ENCODE data around the gene ANXA6.
A peak's percentile ranks its signal among the peaks of the same experiment; 100 is the strongest.

Gene ANXA6

DNA sequence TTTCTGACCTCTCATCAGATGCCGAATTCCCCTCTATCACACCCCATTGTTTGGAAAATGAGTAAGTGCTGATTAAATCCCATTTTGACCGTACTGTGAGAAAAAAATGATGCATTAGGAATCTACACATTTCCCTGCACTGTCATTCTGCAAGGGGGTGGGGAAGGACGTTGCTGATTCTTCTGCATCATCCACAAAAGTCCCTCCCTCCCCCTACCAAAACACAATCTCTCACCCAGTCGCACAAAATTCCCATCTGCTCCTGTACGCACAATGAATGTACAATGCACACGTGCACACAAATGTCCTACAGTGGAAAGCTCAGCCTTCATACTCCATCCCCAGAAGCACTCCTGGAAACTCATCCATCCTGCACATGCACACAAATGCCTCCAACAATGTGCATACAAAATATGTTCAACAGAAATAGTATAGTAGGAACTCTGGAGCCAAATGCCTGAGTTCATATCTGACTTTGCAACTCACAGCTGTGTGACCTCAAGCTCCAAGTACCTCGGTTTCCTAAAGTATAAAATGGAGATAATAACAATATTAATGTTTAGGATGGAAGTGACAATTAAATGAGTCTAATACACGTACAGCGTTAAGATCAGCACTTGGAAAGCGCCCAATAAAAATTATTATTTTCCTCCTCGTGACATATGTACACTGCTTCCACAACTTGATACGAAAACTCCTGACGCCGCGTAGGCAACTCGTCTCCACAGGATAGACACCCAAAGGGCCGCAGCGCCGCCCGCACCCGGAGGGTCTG is 77.6 kb downstream of the ANXA6 start:
- no peak for DNase-seq

DNA sequence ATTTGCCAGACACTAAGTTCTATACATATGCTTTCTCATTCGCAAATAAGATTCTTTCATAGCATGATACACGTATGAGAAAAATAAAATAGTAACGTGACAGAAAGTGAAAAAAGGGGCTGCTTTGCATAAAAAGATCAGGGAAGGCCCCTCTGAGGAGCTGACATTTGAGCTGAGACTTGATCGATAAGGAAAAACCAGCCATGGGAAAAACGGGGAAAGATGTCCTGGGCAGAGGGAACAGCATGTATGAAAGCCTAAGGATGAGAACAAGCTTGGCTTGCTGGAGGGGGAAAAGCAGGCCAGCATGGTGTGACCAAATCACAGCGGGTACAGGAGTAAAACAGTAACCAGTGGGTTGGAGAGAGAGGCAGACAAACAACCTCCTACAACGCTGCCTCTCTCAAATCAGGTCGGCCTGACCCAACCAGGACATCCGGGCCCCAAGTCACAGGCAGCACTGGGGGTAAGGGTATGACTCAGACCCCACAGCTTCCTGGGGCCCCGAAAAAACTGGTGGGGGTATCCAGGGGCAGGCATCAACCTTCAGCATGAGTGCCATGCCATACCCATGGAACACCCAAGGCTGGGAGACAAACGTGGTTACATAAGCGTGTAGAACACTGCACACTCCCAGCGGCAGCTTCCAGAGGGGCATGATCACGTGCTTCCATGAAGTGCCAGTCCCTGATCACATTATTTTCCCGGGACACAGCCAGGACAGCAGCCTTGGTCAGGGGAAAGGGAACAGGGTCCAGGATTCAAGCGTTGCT is 78.9 kb downstream of the ANXA6 start:
- peak; percentile 54 to 58 for DNase-seq

GRCh38 chr5:151077967-151078366 is 79.6 kb downstream of the ANXA6 start:
- no peak for DNase-seq

GRCh38 chr5:151077419-151077818 is 80.2 kb downstream of the ANXA6 start:
- DNase-seq: no peak

DNA sequence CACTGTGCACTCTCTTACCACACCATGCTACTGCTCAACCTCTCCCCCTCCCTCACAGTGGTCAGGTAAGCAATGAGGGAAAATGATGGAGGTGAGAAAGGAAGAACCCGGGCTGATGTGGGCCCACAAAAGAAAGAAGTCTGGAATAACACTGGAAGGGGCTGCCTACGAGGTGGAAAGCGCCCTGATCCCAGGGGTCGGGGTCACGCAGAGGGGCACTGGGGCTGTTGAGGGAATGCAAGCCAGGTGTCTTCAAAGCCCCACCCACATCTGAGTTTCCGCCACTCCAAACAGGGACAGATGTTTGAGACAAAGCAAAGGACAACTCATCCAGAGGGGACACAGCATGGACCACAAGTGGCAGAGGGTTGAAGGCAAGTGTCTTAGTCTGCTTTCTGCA is 81.0 kb downstream of the ANXA6 start:
- DNase-seq: no peak

DNA sequence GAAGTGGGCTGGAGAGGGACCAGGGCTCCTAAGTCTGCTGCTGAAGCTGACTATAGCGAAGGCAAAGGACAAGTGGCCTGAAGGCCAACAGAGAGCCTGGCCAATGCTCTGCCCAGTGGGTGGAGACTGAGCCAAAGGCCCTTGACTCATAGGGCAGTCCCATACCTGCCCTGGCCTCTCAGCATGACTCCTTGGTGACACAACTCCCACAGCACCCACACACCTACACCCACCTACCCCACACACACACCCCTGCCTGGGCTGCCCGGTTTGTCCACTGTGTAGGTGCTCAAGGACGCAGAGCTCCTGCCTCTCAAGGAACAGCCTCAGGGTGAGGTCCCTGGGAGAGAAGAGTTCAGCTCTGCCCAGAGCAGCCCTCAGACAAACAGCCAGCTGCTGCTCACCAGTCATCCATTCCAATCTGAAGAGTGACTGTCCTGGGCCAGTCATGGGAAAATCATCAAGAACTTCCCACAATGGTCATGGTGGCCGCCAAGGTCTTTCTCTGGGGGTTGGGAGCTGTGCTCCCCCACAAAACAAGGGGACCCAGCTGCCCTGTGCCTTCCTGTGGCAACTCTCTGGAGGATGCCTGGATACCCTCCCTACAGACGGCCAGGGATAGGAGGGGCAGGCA is 81.8 kb downstream of the ANXA6 start:
- no peak for DNase-seq

DNA sequence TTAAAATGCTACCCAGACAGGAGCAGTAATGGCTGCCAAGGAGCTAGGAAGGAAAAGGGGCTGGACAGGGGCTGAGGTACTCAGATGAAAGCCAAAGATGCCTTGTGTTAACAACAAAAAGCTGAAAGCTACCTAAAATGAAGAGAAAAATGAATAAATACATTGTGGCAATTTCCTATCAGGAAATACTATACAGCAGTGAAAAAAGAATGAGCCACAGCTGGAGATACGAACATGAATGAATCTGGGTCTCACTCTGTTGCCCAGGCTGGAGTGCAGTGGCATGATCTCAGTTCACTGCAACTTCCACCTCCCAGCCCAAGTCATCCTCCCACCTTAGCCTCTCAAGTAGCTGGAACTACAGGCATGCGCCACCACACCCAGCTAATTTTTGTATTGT is 83.0 kb downstream of the ANXA6 start:
- DNase-seq: no peak

GRCh38 chr5:151073280-151073679 is 84.3 kb downstream of the ANXA6 start:
- DNase-seq: no peak

DNA sequence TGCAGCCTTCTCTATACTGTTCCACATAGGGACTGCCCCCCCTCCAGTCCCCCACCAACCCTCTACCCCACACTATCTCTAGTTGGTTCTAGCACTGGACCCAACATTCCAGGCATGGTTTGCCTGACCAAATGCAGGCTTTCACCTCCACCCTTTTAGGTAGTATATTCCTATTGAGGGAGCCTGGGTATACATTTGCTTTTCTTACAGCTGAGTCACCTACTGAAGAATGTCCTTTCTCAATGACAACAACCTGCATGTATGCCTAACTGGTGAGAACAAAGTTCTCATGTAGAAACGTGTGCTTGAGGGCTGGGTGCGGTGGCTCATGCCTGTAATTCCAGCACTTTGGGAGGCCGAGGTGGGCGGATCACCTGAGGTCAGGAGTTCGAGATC is 85.0 kb downstream of the ANXA6 start:
- no peak for DNase-seq

DNA sequence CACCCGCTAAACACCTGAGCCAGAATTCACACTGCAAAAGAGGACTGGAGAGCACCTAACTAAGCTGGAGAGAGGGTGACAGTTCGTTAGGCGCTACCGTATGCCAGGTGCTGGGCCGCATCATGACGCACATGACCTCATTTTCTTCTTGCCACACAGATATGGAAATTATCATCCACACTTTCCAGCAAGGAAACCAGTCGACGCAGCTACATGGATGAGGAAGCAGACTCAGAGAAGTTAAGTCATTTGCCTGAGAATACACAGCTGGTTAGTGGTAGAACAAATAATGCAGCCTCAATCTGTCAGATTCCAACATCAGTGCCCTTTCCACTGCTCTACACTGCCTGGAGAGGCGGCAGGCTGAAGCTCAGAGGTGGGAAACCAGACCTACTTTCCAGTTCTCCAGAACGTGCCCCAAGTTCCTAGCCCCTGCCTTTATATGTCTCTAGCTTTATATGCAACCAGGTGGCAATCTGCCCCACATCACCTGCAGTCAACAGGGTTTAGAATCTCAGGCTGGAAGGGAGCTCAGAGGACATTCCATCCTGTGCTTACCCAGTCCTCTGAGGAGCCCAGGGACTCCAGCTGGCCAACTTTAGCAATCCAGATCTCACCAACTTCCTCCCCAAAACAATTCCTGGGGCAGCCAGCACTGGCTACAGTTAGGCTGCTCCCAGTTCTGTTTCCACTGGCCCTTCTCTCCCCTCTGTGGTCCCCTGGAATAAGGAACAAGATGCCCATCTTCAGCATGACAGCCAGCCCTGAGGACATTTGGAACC is 85.5 kb downstream of the ANXA6 start:
- DNase-seq: no peak

DNA sequence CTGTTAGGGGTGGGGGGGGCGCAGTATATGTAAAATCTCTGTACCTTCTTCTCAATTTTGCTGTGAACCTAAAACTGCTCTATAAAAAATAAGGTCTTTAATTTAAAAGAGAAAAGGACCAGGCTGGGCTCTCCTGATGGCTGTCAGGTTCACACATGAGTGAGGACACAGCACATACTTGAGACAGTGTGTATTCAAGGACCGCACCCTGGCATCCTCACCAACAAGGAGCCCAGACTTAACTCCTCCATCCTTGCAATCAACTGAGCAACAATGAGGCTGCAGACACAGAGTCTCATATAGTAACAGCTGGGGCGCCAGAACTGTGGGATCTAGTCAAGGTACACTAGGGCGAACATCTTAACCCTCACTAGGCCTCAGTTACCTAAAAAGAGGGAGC is 86.6 kb downstream of the ANXA6 start:
- DNase-seq: no peak

DNA sequence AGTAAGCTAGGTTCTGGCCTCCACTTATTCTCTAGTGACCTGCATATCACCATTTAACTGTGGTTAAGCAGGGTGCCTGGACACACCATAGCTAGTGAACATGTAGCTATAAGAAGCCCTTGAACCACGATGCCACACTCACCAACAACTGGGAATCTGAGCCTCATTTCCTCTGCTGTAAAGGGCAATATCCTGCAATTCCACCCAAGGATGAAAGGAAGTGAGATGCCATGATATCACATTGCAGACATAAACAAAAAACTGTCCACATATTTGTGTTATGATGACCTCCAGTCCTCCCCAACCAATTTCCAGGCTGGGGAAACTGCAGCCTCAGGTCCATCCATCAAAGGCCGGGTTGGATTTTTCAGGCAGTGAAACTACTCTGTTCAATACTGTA is 87.1 kb downstream of the ANXA6 start:
- DNase-seq: no peak

DNA sequence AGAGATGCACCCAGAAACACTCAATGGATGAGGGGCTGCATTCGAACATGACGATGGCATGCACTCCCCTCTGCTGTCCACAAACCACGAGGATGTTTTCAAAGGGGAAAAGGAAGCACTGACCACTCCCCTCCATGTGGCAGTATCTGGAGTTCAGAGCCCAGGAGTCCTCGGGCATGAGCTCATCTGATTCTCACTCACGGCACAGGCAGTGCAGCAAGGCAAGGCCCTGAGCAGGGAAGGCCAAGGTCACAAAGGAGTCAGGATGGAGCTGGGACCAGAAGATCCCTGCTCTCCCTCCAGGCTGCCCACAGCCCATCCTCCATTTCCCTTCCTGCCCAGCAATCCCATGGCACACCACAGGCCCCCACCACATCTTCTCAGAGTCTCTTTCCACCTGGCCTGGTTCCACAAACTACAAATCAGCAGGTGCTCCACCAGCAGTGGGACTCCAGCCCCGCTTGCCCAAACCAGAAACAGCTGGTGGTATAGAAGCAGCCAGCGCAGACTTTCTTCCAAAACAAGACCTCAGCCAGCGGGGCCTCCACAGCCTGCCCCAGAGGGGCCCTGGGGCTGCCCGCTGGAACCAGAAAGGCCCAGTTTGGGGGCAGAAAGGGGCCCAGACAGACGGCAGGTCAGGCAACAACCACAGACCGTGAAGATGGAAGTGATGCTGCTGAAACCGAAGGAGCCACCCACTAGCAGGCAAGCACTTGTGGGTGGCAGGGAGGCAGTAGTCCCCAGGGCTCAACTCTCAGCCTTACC is 89.0 kb downstream of the ANXA6 start:
- DNase-seq: no peak

DNA sequence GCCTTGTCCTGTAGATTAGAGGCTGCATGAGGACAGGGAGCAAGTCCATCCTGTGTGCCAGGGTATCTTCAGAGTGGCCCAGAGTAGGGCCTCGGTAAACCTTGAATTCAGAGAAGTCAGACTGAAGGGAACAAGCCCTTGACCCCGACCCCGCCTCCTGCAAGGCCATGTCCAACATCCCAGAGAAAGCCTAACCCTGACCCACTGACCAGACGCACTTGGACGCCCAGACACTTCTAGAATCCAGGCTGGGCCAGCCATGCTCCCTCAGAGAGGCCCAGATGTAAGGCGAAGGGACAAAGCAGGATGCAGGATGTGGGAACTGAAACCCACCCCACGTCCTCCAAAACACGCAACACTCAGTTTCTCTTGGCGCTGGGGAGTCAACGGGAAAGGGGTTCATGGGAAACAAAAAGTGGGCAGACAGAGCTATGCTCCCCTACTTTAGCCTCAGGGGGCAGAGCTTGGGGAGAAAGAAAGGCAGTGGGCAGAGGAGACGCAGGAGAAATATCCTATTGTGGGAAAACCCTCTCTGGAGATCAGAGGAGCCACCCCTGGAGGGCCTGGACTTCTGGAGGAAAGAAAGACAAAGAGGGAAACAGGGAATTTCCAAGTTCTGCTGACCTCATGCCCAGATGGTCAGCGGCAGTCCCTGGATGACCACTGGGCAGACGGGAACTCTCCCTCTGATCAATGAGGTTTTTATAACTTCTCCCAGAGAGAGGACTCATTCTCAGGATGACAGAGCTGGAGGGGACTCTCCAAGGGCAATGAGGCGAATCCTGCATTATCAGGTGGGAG is 89.7 kb downstream of the ANXA6 start:
- no peak for DNase-seq

DNA sequence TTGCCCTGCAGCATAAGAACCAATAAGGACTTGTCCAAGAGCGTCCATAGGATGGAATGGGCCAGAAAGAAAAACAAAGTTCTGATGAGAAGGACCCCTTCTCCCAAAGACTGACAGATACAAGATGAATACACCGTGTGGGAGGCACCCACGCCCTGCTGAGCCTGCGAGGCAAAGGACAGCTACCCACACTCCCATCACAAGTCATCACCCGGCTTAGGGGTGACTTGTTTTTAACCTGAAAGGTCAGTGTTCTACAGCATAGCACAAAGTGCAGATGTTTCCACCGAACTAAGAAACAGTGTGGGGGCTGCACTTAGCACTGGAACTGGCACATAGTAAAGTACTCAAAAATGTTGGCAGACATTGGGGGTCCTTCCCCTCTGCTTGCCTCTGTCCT is 90.7 kb downstream of the ANXA6 start:
- DNase-seq: peak in 1 of 2 experiments; percentile 26

GRCh38 chr5:151065609-151066008 is 92.0 kb downstream of the ANXA6 start:
- no peak for DNase-seq

DNA sequence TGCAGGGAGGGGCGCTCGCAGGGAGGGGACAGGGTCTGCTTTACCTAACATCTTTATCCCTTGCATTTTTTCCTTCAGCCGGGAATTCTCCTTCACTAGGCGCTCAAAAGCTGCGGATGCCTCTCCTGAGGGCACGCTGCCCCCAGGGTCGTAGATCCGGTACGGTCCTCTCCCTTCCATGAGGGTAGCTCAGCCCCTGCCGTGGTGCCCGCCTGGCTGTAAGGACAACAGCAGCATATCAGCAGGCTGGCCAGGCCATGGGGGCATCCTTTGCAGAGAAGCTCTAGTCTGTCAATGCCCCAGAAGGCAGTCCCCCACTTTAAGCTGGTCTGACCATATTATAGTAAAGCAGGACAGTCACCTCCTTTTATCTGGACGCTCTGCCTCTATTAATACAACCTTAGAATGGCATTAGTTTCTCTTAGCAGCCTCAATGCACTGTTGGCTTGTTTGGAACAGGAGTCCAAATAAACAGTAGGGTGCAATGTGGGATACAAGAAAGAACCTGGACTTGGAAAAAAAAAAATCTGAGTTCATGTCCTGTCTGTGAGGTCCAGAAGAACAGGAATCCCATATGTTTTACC is 92.6 kb downstream of the ANXA6 start:
- no peak for DNase-seq

DNA sequence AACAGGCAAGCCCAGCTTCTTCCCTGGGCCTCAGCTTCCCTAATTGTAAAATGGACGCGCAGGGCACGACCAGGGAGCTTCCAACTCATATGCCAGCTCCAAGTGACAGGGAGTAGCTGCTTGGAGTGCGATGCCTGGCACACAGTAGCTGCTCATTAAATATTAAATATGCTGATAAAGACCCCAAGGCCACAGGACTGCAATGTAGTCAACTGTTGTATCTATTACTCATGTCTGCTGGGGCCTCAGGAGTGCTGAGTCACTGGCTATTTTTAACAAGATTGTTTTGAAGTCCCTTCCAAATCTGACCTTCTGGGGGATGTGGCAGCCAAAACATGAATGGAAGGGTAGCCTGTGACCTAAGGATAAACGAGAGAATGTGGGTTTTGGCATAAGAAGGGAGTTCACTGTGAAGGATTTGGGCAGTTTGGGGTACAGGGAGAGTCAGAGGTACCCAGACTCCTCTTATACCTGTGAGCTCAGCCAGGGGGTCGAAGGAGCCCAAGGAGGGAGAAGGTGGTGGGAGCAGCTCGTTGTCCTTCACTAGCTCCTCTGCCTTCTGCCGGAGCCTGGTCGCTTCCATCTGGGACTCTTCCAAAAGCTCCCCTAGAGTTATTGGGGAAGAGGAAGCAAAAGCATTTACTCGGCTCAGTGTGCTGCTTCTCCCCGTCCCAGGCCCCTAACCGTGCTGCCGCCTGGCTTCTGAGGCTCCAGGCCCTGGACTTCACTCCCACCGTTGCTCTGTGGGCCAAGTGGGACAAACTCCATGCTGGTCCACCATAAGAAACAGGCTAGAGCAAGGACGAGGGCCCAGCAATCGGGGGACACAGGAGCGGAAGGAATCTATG is 94.2 kb downstream of the ANXA6 start:
- no peak for DNase-seq

DNA sequence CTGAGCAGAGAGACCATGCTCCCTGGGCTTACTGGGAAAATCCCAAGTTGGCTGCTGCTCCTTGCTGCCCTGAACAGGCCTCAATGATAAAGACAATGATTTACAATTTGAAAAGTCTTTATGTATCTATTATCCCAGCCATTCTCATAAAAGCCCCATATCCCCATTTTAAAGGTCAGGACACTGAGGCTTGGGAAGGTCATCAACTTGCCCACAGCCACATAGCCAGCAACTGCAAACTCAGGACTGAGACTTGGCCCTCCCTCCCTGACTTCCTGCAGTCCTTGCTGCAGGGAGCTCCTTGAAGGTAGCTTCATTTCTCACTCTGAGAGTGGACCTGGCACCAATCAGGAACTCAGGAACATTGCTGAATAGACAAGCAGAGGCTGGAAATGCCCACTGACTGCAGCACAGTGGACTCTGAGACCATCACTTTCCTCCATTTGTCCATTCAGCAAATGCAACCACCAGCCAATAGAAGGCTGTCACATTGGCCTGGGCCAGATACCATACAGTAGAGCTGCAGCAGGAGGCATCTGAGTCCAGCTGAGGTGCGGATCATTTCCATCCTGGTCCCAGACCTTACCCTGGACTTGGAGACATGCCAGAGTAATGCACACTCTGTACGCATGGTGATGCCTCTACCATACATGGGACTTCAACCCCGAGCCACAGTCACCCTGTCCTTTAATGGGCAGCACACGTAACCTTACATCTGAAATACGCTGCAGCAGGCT is 95.0 kb downstream of the ANXA6 start:
- no peak for DNase-seq
